Sigmoid colon (tissue), 7 donors: ENCODE results near the gene MINDY4. TPM values are rescaled to one million over a fixed set of nuclear protein-coding genes. Genes with fewer than 3 reads are reported as not detected.
A peak's percentile ranks its signal among the peaks of the same experiment; 100 is the strongest.

ENCODE experiments used
- DNase-seq: peaks from one replicate; pipeline ENCODE4 v3.0.0-alpha.2; 2019
- H3K27ac ChIP-seq, 4 donors: fragments of 200-600 bp; sonication (generic); one replicate each; pipeline ENCODE4 v1.5.1; 2016 to 2019; ENCODE audit warnings: mild to moderate bottlenecking in 1 of 4
- H3K27me3 ChIP-seq, 3 donors: fragments of 200-600 bp; sonication (generic); one replicate each; pipeline ENCODE4 v1.5.1; 2019; ENCODE audit warnings: mild to moderate bottlenecking in 1 of 3
- H3K36me3 ChIP-seq, 4 donors: fragments of 200-600 bp; sonication (generic); one replicate each; pipeline ENCODE4 v1.5.1; 2016 to 2019
- H3K4me1 ChIP-seq, 4 donors: fragments of 200-600 bp; sonication (generic); one replicate each; pipeline ENCODE4 v1.5.1; 2017 to 2019
- H3K4me3 ChIP-seq, 4 donors: fragments of 200-600 bp; sonication (generic); one replicate each; pipeline ENCODE4 v1.5.1; 2017 to 2019; ENCODE audit warnings: mild to moderate bottlenecking in 2 of 4, moderate library complexity in 1 of 4
- H3K9me3 ChIP-seq, 4 donors: fragments of 200-600 bp in 3 of 4; sonication (generic) in 3 of 4; one replicate each; pipeline versions ENCODE4 v1.5.1 to v1.6.1; 2013 to 2019
- CTCF ChIP-seq, 4 experiments: fragments of 450-650 bp in 3 of 4; fragments of 200-600 bp in 1 of 4; IDR thresholded peaks; one replicate each; pipeline ENCODE4 v1.5.1; 2016 to 2019; ENCODE audit warnings: antibody characterized with exemption in 4 of 4, mild to moderate bottlenecking in 3 of 4, moderate library complexity in 2 of 4
- EP300 ChIP-seq, 4 donors: sonication (generic); formaldehyde crosslinking; IDR thresholded peaks; one replicate each; pipeline ENCODE4 v1.6.1; 2017; ENCODE audit warnings: antibody characterized with exemption in 4 of 4
- POLR2A ChIP-seq, 2 donors: fragments of 450-650 bp; IDR thresholded peaks; one replicate each; pipeline ENCODE4 v1.6.1; 2016; ENCODE audit warnings: antibody characterized with exemption in 2 of 2, mild to moderate bottlenecking in 2 of 2, moderate library complexity in 2 of 2
- POLR2AphosphoS5 ChIP-seq, 4 donors: sonication (generic); formaldehyde crosslinking; IDR thresholded peaks; one replicate each; pipeline ENCODE4 v1.6.1; 2017; ENCODE audit warnings: antibody characterized with exemption in 4 of 4
- WGBS, 2 donors: extraction: QIAGEN DNeasy Blood & Tissue Kit; methylation state at CpG; one replicate each; pipeline ENCODE4 v1.1.7; 2013; 5-methylcytosine and 5-hydroxymethylcytosine counted together
- intact Hi-C: fragments of 100-400 bp; cut with DNase I; formaldehyde crosslinking; loops from one replicate; pipeline ENCODE4 v1.15.1; 2023
- polyA plus RNA-seq, 3 donors: library from polyadenylated mRNA; stranded (reverse); fragments of 200-250 nt; gene quantifications; one replicate each; pipeline ENCODE4 v1.2.3, GENCODE V29; 2013
- total RNA-seq, 4 donors: library from RNA; depleted of rRNA; stranded (reverse); fragments of >200 nt; gene quantifications; one replicate each; pipeline ENCODE4 v1.1.0, GENCODE V29; 2016
- donor health status: healthy with polysubstance abuse.
- donor health status: Bipolar disorder and iron deficiency.
- donor health status: healthy.

MINDY4 gene
- total and polyA plus RNA-seq, 7 donors: 1.2 to 26.3 (median 9.4) TPM

GRCh38 chr7:30859202-30859939 lies 88.2 kb downstream of the MINDY4 start:
- intact Hi-C loops: no loop called here
- 80 to 93% methylated on average over 10 of the region's 10 CpGs for WGBS, 2 donors
- TF ChIP-seq CTCF (IDR thresholded peaks at IDR 0.05): no peak
- TF ChIP-seq POLR2A (IDR thresholded peaks at IDR 0.05): no peak
- TF ChIP-seq EP300 (IDR thresholded peaks at IDR 0.05): no peak
- TF ChIP-seq POLR2AphosphoS5 (IDR thresholded peaks at IDR 0.05): no peak
- Histone ChIP-seq H3K27me3 (no peaks in the 10 kb centered on the region), H3K36me3 (no peaks in the 10 kb centered on the region), H3K4me3 (no peak overlapping the region), H3K4me1 (peaks cover 0 to 52% (median 40%) of the 10 kb centered on the region in 4 donors), H3K27ac (peak overlapping the region in 3 of 4 donors; percentile 65 to 75 (median 73)), H3K9me3 (no peaks in the 10 kb centered on the region)
- DNase-seq: no peak

- H3K4me1 ChIP-seq: peaks cover 0 to 47% (median 41%) of the 10 kb centered on the region in 4 donors
- no peak overlapping the region for H3K4me3 ChIP-seq
- DNase-seq: no peak
- TF ChIP-seq EP300 (IDR thresholded peaks at IDR 0.05): no peak
- TF ChIP-seq POLR2AphosphoS5 (IDR thresholded peaks at IDR 0.05): peak in 3 of 4 donors; percentile 14 to 45 (median 25)
- TF ChIP-seq POLR2A (IDR thresholded peaks at IDR 0.05): no peak
- no peak for TF ChIP-seq CTCF (IDR thresholded peaks at IDR 0.05)
- H3K36me3 ChIP-seq: no peaks in the 10 kb centered on the region
- H3K27me3 ChIP-seq: no peaks in the 10 kb centered on the region
- H3K9me3 ChIP-seq: no peaks in the 10 kb centered on the region
- 73 to 85% methylated on average over 13 of the region's 13 CpGs for WGBS, 2 donors
- intact Hi-C loops: no loop called here
- H3K27ac ChIP-seq: peak overlapping the region in 3 of 4 donors; percentile 65 to 75 (median 73)
These were observed 88.8 kb downstream of the MINDY4 start for GRCh38 chr7:30859940-30860496.

GRCh38 chr7:30861612-30862011 lies 90.4 kb downstream of the MINDY4 start:
- peaks cover 0 to 43% (median 39%) of the 10 kb centered on the region in 4 donors for H3K4me1 ChIP-seq
- no peak for DNase-seq
- peak overlapping the region in 1 of 4 donors; percentile 65 for H3K27ac ChIP-seq
- TF ChIP-seq EP300 (IDR thresholded peaks at IDR 0.05) (no peak), POLR2AphosphoS5 (IDR thresholded peaks at IDR 0.05) (no peak), POLR2A (IDR thresholded peaks at IDR 0.05) (no peak), CTCF (IDR thresholded peaks at IDR 0.05) (no peak)
- H3K9me3 ChIP-seq: no peaks in the 10 kb centered on the region
- no peak overlapping the region for H3K4me3 ChIP-seq
- H3K36me3 ChIP-seq: no peaks in the 10 kb centered on the region
- intact Hi-C loops: no loop called here
- WGBS, 2 donors: 96% methylated on average over 7 of the region's 7 CpGs
- H3K27me3 ChIP-seq: no peaks in the 10 kb centered on the region

- TF ChIP-seq POLR2AphosphoS5 (IDR thresholded peaks at IDR 0.05): no peak
- no peak for TF ChIP-seq POLR2A (IDR thresholded peaks at IDR 0.05)
- TF ChIP-seq EP300 (IDR thresholded peaks at IDR 0.05): no peak
- no peak for TF ChIP-seq CTCF (IDR thresholded peaks at IDR 0.05)
- Histone ChIP-seq H3K27ac (peak overlapping the region; percentile 31 to 60 (median 42)), H3K36me3 (no peaks in the 10 kb centered on the region), H3K4me1 (peaks cover 0 to 52% (median 40%) of the 10 kb centered on the region in 4 donors), H3K4me3 (no peak overlapping the region), H3K27me3 (no peaks in the 10 kb centered on the region), H3K9me3 (no peaks in the 10 kb centered on the region)
- intact Hi-C loops: no loop called here
- no peak for DNase-seq
- 89 to 90% methylated on average over 9 of the region's 9 CpGs for WGBS, 2 donors
These were observed 91.9 kb downstream of the MINDY4 start for GRCh38 chr7:30862995-30863705.
